DMS53 (cell line): Measurements from ENCODE around the gene RASGRP4.
"Not testable (repeated sequence)": the region's sequence is repeated elsewhere in the genome, so short reads cannot be mapped to it uniquely, and the experiment has no call there.

Experiments
- DNase-seq: peaks from one replicate; lab custom pipeline; 2025; lab: John Stamatoyannopoulos, UW

The RASGRP4 gene, protein sequence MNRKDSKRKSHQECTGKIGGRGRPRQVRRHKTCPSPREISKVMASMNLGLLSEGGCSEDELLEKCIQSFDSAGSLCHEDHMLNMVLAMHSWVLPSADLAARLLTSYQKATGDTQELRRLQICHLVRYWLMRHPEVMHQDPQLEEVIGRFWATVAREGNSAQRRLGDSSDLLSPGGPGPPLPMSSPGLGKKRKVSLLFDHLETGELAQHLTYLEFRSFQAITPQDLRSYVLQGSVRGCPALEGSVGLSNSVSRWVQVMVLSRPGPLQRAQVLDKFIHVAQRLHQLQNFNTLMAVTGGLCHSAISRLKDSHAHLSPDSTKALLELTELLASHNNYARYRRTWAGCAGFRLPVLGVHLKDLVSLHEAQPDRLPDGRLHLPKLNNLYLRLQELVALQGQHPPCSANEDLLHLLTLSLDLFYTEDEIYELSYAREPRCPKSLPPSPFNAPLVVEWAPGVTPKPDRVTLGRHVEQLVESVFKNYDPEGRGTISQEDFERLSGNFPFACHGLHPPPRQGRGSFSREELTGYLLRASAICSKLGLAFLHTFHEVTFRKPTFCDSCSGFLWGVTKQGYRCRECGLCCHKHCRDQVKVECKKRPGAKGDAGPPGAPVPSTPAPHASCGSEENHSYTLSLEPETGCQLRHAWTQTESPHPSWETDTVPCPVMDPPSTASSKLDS

DNA sequence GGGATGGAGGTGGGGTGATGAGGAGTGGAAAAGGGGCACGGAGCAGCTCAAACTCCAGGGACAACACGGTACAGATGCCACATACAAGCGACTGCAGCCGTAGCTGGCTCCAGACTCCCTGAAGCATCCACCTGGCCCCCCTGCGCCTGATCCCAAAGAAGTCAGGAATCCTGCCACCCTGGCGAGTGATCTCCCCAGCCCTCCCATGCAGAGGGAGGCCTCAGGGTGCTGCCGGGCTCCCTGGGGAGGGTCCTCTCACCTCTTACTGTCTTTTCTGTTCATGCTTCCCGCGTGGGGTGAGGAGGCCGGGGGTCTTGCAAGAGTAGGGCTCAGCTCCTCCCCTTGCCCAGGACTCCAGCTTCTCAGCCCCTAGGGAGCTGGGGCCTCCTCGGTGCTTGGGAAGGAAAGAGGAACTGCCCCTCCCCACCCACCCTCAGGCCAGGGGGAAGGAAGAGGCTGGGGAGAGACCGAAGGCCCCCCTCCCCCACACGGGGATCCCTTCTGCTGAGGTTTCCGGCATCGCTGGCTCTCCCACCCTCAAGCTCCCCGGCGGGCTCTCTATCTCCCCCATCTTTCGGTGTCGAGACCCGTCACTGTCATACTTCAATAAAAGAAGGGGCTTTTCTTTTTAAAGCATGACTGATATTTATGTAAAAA, at the start of gene RASGRP4:
Gene RASGRP4 (minus strand): TSS at position 410 of the 657 bp plus-strand sequence. CDS start 128 bp downstream, at position 282.
- no peak for DNase-seq

DNA sequence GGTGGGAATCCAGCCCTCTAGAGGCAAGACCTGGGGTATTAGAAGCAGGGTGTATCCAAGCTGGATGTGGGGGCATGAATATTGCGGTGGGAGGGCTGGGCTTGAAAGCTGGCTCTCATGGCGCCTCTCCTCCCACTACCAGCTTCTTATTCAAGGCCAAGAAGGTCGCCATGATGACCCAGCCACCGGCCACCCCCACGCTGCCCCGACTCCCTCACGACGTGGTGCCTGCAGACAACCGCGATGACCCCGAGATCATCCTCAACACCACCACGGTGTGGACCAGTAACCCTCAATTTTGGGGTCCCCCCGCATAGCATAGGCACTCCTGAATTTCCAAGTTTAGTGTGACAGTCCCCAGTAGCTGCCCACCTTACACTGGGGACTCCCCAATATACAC, 49.2 kb upstream of the RASGRP4 start:
- no peak for DNase-seq

DNA sequence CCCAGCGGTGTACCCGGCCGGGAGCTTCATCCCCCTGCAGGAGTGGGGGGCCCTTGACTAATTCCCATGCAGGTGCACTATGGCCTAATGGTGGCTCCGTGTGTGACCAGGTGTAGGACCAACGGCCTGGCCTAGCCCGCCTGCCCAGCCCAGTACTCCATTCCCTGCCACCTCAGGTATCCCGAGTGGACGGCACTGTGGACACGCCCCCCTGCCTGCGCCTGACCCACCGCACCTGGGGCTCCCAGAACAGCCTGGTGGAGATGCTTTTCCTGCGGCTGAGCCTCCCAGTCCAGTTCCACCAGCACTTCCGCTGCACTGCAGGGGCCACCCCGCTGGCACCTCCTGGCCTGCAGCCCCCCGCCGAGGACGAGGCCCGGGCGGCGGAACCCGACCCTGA, 47.2 kb upstream of the RASGRP4 start:
- DNase-seq: no peak

DNA sequence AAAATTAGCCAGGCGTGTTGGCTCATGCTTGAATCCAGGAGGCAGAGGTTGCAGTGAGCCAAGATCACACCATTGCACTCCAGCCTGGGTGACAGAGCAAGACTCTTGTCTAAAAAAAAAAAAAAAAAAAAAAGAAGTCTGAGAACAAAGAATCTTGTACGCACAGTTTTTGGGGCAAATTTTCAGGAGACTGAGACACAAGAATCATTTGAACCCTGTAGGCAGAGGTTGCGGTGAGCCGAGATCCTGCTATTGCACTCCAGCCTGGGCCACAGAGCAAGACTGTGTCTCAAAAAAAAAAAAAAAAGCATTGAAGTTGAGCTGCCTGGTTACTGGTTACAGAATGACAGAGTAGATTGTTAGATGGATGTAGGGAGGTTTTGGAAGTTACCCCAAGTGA, 46.7 kb upstream of the RASGRP4 start:
- not testable (repeated sequence) for DNase-seq

DNA sequence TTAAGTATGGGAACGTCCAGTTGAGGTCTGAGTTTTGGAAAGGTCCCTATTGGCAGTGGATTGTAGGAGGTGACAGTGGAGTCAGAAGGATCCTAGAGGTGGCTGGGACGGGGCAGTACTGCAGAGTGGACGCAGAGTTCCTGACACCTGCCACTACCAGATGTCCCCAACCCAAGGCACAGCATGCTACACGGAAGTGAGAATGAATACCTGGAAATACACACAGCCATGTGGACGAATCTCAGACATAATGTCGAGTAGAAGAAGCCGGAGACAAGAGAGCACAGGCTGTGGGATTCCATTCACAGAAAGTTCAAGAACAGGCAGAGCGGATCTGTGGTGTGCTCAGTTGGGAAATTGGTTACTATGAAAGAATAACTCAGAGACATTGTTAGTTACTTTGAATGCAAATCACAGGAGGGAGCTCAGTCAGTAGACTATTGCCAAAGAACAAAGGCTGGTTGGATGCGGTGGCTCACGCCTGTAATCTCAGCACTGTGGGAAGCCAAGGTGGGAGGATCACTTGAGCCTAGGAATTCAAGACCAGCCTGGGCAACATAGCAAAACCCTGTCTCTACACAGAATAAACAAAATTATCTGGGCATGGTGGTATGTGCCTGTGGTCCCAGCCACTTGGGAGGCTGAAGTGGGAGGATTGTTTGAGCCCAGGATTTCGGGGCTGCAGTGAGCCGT, 44.9 kb upstream of the RASGRP4 start:
- DNase-seq: peak; percentile 36

DNA sequence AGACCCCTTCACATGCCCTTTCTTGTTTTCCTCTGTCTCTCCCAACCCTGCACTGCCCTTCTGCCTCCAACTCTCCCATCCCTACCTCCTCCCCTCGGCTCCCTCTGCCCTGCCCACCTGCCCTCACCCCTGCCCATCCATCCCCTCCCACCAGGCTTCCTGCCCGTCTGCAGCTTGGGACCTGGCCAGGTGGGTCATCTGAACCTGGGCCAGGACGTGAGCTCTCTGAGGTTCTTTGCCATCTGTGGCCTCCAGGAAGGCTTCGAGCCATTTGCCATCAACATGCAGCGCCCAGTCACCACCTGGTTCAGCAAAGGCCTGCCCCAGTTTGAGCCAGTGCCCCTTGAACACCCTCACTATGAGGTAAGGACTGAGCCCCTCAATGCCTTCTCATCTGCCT, 43.1 kb upstream of the RASGRP4 start:
- DNase-seq: no peak

DNA sequence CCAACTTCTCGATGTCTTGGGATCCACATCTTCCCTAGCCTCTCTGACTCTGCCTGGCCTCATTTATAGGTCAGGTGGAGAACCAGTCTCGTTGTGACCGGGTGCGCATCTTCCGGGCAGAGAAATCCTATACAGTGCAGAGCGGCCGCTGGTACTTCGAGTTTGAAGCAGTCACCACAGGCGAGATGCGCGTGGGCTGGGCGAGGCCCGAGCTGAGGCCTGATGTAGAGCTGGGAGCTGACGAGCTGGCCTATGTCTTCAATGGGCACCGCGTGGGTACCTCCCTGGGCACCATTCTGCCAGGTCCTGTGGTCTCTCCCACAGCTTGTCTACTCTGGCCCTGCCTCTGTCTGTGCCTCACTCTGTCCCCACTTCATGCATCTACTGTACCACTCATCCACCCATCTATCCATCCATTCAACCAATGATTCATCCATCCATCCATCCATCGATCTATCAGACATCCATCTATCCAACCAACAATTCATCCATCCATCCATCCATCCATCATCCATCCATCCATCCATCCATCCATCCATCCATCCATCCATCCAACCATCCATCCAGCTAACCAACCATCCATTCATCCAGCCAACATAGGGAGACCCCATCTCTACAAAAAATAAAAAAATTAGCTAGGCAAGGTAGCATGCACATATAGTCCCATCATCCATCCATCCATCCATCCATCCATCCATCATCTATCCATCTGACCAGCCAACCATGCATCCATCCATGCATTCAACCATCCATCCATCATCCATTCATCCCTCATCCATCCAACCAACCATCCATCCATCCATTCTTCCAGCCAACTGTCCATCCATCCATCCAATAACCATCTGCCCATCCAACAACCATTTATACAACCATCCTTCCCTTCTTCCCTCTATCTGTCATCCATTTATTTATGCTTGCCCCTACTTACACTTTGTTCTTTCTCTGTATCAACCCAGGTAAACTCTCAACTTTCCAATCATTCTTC, 41.8 kb upstream of the RASGRP4 start:
- no peak for DNase-seq

DNA sequence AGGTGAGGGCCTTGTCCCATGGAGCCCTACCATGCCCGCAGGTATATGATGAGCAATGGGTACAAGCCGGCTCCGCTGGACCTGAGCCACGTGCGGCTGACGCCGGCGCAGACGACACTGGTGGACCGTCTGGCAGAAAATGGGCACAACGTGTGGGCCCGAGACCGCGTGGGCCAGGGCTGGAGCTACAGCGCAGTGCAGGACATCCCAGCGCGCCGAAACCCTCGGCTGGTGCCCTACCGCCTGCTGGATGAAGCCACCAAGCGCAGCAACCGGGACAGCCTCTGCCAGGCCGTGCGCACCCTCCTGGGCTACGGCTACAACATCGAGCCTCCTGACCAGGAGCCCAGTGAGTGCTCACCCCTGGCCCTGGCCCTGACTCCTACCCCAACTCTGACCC, 40.0 kb upstream of the RASGRP4 start:
- no peak for DNase-seq

DNA sequence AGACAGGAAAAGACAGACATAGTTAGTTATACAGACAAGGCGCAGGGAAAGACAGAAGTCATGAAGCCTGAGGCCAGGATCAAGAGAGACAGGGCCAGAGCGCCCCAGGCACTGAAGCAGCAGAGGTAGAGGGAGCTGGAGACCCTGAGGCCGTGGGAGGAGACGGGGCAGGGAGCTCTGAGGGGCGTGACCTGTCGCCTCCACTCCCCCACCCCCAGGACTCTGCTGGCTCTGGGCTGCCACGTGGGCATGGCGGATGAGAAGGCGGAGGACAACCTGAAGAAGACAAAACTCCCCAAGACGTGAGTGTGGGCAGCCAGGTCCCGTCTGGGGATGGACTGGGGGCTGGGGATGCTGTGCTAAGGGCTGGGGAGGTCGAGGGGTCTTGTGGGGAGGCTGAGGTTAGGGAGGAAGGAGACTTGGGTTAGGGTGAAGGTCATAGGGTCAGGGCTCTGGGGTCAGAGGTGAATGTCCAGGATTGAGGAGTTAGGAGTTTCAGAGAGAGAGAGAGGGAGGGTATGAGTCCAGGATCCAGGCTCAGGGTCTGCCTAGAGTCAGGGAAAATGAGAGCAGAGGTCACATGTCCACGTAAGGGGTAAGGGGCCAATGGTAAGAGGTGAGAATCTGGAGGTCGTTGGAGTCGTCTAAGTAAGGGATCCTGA, 38.5 kb upstream of the RASGRP4 start:
- no peak for DNase-seq

DNA sequence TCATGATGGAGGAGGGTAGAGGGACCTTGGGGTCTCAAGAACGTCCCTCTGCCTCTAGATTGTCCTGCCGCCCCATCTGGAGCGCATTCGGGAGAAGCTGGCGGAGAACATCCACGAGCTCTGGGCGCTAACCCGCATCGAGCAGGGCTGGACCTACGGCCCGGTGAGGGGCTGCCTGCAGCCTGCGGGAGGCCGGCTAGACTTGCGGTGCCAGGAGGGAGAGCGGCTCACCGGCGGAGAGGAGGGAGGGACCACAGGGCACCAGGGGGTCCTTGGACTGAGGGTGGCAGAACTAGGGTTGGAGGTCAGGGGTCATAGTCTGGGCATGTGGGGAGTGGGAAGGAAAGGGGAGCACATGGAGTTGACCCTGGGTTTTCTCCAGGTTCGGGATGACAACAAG, 37.3 kb upstream of the RASGRP4 start:
- DNase-seq: no peak

DNA sequence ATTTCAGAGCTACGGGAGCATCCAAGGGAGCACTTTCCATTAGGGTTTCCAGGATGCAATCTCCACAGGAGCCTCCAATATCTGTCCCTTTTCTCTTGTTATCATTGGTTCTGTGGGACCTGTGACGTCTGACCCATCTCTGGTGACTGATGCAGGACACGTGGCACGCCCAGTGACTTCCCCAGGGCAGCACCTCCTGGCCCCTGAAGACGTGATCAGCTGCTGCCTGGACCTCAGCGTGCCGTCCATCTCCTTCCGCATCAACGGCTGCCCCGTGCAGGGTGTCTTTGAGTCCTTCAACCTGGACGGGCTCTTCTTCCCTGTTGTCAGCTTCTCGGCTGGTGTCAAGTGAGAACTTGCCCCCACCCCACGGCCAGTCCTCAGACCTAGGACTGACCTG, 33.0 kb upstream of the RASGRP4 start:
- no peak for DNase-seq

DNA sequence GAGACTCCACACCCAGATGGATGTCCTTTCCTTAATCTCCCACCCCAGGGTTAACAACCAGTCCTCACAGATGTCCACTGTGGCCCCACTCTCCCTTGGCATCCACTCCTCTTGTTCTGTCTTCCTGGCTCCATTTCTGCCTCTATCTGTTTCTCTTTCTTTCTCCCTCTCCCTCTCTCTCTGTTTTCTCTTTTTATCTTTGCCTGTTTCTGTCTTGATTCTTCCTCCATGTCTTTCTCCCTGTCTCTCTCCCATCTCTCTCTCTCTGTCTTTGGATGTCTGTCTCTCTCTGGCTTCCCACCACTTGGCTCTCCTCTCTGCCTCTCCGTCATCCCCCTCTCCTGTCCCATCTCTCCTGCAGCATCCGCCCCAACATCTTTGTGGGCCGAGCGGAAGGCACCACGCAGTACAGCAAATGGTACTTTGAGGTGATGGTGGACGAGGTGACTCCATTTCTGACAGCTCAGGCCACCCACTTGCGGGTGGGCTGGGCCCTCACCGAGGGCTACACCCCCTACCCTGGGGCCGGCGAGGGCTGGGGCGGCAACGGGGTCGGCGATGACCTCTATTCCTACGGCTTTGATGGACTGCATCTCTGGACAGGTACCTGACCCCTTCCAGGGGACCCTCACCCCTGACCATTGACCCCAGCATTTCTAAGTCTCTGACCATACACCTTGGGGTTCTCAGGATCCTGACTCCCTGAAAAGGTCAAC, 31.8 kb upstream of the RASGRP4 start:
- no peak for DNase-seq

DNA sequence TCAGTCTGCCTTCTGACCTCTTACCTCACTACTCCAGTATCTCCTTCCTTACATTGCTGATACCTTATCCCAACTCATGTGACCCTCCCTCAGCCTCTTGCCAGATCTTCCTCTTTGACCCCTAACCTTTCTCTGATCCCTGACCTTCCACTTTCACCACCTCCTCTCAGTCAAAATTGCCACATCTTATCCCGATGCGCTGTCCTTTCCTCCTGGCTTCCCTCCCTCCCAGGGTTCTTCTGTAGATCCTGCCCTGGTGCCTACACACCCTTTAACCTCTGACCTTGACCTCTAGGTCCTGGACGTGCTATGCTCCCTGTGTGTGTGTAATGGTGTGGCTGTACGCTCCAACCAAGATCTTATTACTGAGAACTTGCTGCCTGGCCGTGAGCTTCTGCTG, 31.2 kb upstream of the RASGRP4 start:
- DNase-seq: no peak

DNA sequence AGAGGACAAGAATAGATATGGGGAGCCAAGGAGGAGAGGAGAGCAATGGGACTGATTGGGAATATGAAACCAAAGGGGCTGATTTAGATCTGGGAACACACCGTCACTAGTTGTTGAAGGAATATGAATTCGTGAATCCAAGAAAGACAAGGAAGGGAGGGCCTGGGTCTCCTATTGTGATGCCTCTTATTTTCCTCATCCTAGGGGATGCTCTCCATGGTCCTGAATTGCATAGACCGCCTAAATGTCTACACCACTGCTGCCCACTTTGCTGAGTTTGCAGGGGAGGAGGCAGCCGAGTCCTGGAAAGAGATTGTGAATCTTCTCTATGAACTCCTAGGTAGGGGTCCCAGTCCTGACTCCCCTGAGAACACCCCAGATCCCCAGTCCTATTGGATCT, 29.0 kb upstream of the RASGRP4 start:
- peak; percentile 41 for DNase-seq

DNA sequence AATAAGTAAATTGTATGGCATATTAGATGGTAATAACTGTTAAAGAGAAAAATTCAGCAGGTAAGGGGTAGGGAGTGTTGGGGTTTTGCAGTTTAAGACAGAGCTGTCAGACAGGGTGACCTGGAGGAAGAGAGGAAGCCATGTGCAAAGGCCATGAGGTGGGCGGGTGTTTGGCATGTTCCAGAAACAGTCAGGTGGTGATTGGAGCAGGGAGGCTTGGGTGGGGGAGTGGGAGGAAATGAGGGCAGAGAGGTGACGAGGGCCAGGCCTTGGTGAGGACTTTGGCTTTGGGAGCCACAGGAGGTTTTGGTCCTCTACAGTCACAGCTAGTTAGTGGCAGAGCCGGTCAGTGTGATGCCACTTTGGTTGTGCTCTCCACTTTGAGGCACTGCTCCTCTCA, 27.6 kb upstream of the RASGRP4 start:
- DNase-seq: no peak

DNA sequence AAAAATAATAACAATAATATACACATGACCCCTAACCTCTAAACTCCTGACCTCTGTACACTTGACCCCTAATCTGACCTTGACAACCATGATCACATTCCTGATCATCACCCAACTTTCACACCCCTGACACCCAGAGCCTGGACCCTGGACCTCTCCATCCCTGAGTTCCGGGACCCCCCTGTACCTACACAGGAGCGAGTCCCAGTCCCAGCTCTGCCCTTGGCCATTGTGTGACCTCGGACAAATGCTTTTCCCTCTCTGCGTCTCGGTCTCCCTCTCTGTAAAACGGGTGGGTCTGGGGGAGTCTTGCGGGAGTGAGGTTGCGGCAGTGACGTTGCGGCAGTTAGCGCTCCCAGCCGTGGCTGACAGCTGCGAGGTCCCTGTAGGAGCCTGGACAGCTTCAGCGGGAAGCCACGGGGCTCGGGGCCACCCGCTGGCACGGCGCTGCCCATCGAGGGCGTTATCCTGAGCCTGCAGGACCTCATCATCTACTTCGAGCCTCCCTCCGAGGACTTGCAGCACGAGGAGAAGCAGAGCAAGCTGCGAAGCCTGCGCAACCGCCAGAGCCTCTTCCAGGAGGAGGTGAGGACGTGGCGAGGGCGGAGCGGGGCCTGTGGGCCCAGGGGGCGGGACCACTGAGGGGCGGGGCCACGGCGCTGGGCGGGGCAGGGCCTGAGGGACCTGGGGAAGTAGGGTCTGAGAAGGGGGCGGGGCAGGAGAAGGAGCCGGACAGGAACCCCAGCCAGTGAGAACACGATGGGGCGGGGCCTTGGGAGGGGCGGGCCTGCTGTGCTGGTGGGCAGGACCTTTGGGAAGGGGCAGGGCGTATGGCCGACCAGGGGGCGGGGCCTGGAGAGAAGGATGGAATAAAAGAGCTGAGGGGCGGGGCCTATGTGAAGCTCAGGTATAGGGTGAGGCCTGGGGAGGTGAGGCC, 26.7 kb upstream of the RASGRP4 start:
- peak; percentile 45 for DNase-seq

DNA sequence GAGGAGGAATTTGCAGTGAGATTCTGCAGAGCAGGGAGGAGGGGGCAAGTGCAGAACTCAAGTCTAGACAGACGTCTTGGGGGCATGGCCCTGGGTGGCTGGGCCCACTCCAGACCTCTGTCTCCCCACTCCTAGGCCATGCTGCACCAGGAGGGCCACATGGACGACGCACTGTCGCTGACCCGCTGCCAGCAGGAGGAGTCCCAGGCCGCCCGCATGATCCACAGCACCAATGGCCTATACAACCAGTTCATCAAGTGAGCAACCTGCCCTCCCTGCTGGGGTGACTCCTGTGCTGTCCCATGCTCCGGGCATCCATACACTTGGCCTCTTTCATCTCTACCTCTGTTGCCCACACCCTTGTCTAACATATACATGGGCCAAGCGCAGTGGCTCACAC, 25.6 kb upstream of the RASGRP4 start:
- peak; percentile 34 for DNase-seq

DNA sequence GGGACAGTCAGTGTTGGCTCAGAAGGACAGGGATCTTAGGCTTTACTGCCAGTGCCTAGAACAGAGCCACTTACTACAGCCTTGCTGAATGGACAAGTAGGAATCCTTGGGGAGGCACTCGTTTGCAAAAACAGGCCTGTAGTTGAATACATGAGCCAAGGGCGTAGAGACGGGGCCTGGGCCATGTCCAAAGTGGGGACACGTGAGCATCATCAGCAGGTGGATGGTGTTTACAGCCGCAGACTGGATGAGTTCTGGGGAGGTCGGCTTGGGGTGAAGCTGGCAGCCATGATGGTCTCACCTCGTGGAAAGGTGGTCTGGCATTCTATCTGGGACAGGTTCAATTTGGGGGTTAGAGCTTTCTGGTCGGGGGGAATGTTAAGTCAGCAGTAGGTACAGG, 25.0 kb upstream of the RASGRP4 start:
- DNase-seq: no peak

DNA sequence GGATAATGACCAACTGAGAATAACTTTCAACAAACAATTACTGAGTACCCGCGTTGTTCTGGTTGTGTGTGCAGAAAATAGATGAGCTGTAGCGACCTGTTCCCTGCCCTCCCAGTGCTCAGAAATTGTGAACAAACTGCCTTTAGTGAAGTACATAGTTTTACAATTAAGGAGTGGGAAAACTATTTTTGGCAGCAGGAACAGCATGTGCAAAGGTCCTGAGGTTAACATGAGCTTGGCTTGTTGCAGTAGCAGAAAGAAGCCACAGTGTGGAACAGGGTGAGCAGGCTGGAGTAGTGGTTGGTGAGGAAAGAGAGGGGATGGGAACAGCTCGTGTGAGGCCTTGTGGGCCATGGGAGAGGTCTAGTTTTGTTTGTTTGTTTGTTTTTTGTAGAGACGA, 23.5 kb upstream of the RASGRP4 start:
- DNase-seq: no peak
